Neural cell (in vitro differentiated cells): ENCODE results near the gene HECW1. TPM values are rescaled to one million over a fixed set of nuclear protein-coding genes. Genes with fewer than 3 reads are reported as not detected.

Experiments
- H2AFZ ChIP-seq: fragments of 200-600, 300-800 bp; sonication (generic), shearing (Covaris generic); 2 replicates; pipeline ENCODE4 v1.6.0; 2014; ENCODE audit warnings: low read depth, mild to moderate bottlenecking, antibody characterized with exemption, low read length, moderate library complexity
- H3F3A ChIP-seq: fragments of 200-600 bp; shearing (Covaris generic); 2 replicates; pipeline ENCODE4 v1.6.1; 2016; ENCODE audit warnings: mild to moderate bottlenecking, moderate library complexity, mixed read lengths, antibody characterized with exemption, low read length; ENCODE audit not compliant: insufficient read depth, poor library complexity, severe bottlenecking
- H3K27ac ChIP-seq: fragments of 200-600, 300-800 bp; sonication (generic), shearing (Covaris generic); 2 replicates; pipeline ENCODE4 v1.5.1; 2014; ENCODE audit warnings: mild to moderate bottlenecking, low read length, moderate library complexity
- H3K27me3 ChIP-seq: fragments of 300-800, 200-600 bp; sonication (generic), shearing (Covaris generic); 2 replicates; pipeline ENCODE4 v1.6.0; 2014; ENCODE audit warnings: mild to moderate bottlenecking, low read depth, low read length, moderate library complexity; ENCODE audit not compliant: insufficient read depth
- H3K36me3 ChIP-seq: fragments of 300-800, 200-600 bp; sonication (generic), shearing (Covaris generic); 2 replicates; pipeline ENCODE4 v1.5.1; 2014; ENCODE audit warnings: mild to moderate bottlenecking, antibody characterized with exemption, low read length, moderate library complexity; ENCODE audit not compliant: insufficient read depth
- H3K4me2 ChIP-seq: fragments of 300-800, 200-600 bp; sonication (generic), shearing (Covaris generic); 2 replicates; pipeline ENCODE4 v1.6.0; 2014; ENCODE audit warnings: mild to moderate bottlenecking, low read length
- H3K4me3 ChIP-seq: fragments of 300-800, 200-600 bp; sonication (generic), shearing (Covaris generic); 2 replicates; pipeline ENCODE4 v1.5.1; 2014; ENCODE audit warnings: mild to moderate bottlenecking, low read length, moderate library complexity
- H3K79me2 ChIP-seq: fragments of 200-600 bp; shearing (Covaris generic); replicated peaks from 2 replicates; pipeline ENCODE4 v1.6.0; 2014; ENCODE audit warnings: mild to moderate bottlenecking, low read length, moderate library complexity; ENCODE audit not compliant: insufficient read depth
- H3K9ac ChIP-seq: fragments of 300-800, 200-600 bp; sonication (generic), shearing (Covaris generic); 2 replicates; pipeline ENCODE4 v1.6.1; 2016; ENCODE audit warnings: mild to moderate bottlenecking, low read length, mixed read lengths
- H3K9me2 ChIP-seq: fragments of 200-600 bp; shearing (Covaris generic); 2 replicates; pipeline ENCODE4 v1.6.1; 2016; ENCODE audit warnings: mild to moderate bottlenecking, low read length, mixed read lengths; ENCODE audit not compliant: insufficient read depth
- H3K9me3 ChIP-seq: fragments of 200-600, 300-800 bp; sonication (generic), shearing (Covaris generic); 2 replicates; pipeline ENCODE4 v1.6.1; 2016; ENCODE audit warnings: mild to moderate bottlenecking, mixed run types, low read length, moderate library complexity, mixed read lengths
- H4K20me1 ChIP-seq: fragments of 200-600 bp; shearing (Covaris generic); 2 replicates; pipeline ENCODE4 v1.6.1; 2016; ENCODE audit warnings: mild to moderate bottlenecking, mixed run types; ENCODE audit not compliant: insufficient read depth
- EP300 ChIP-seq: fragments of 450-650 bp; conservative IDR thresholded peaks from 2 replicates; pipeline ENCODE4 v1.6.1; 2014; ENCODE audit warnings: antibody characterized with exemption, mild to moderate bottlenecking, moderate library complexity; ENCODE audit not compliant: poor library complexity, severe bottlenecking
- EZH2 ChIP-seq: fragments of 200-600, 300-800 bp; shearing (Covaris generic), sonication (generic); IDR thresholded peaks from 2 replicates; pipeline ENCODE4 v1.6.1; 2014; ENCODE audit warnings: antibody characterized with exemption, low read length, borderline replicate concordance, mild to moderate bottlenecking; ENCODE audit not compliant: insufficient read depth, poor library complexity, severe bottlenecking
- MXI1 ChIP-seq: fragments of 450-650 bp; conservative IDR thresholded peaks from 2 replicates; pipeline ENCODE4 v1.6.1; 2014; ENCODE audit warnings: antibody characterized with exemption, mild to moderate bottlenecking; ENCODE audit not compliant: poor library complexity, severe bottlenecking
- POLR2AphosphoS5 ChIP-seq: IDR thresholded peaks from 2 replicates; pipeline ENCODE4 v1.6.1; 2012
- RAD21 ChIP-seq: fragments of 450-650 bp; conservative IDR thresholded peaks from 2 replicates; pipeline ENCODE4 v1.6.1; 2014; ENCODE audit warnings: antibody characterized with exemption, mild to moderate bottlenecking, moderate library complexity
- SMC3 ChIP-seq: fragments of 450-650 bp; conservative IDR thresholded peaks from 2 replicates; pipeline ENCODE4 v1.6.1; 2014; ENCODE audit warnings: antibody characterized with exemption, mild to moderate bottlenecking, moderate library complexity; ENCODE audit not compliant: poor library complexity
- TAF1 ChIP-seq: IDR thresholded peaks from 2 replicates; pipeline ENCODE4 v1.6.1; 2012; ENCODE audit warnings: low read depth
- polyA plus RNA-seq: library from polyadenylated mRNA; depleted of rRNA; stranded (reverse); fragments of >200 nt; gene quantifications from 2 replicates; pipeline ENCODE4 v1.2.3, GENCODE V29; 2014
- TF ChIP-seq, protein P1 (sequence below): fragments of 450-650 bp; IDR thresholded peaks from 2 replicates; pipeline ENCODE4 v1.5.1; 2014; ENCODE audit warnings: antibody characterized with exemption, mild to moderate bottlenecking, moderate library complexity; ENCODE audit not compliant: poor library complexity, severe bottlenecking
- TF ChIP-seq, protein P2 (sequence below): IDR thresholded peaks from 2 replicates; pipeline ENCODE4 v1.6.1; 2012; ENCODE audit warnings: borderline replicate concordance

The HECW1 gene
- polyA plus RNA-seq, 1 donor from 2014 or later = 13.8 TPM

DNA sequence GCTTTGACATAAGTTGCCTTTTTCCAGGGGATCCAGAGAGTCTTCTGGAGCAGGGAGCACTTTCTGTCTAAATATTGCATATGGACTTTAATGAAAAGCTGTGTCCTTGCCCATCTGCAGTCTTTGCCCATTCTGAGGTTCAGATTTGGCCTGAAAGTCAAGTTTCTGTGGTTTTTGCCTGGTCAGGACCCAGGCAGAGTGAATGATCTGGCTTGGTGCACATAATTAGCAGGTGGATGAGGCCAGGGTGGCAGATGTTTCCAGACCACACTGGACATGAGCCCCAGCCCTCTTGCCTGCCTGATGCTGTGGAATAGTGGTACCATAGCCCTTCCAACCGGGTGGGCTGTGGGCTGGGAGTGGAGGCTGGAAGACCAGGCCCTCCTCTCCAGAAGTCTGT is 11.0 kb downstream of the HECW1 start:
- no peak overlapping the region for H3K27ac ChIP-seq
- no peak overlapping the region for H2AFZ ChIP-seq
- H3F3A ChIP-seq = no peaks in the 10 kb centered on the region
- H4K20me1 ChIP-seq = no peaks in the 10 kb centered on the region
- H3K27me3 ChIP-seq = no peaks in the 10 kb centered on the region
- TF ChIP-seq EP300 = no peak
- no peak for TF ChIP-seq POLR2AphosphoS5
- TF ChIP-seq EZH2 = no peak
- TF ChIP-seq, protein P1, sequence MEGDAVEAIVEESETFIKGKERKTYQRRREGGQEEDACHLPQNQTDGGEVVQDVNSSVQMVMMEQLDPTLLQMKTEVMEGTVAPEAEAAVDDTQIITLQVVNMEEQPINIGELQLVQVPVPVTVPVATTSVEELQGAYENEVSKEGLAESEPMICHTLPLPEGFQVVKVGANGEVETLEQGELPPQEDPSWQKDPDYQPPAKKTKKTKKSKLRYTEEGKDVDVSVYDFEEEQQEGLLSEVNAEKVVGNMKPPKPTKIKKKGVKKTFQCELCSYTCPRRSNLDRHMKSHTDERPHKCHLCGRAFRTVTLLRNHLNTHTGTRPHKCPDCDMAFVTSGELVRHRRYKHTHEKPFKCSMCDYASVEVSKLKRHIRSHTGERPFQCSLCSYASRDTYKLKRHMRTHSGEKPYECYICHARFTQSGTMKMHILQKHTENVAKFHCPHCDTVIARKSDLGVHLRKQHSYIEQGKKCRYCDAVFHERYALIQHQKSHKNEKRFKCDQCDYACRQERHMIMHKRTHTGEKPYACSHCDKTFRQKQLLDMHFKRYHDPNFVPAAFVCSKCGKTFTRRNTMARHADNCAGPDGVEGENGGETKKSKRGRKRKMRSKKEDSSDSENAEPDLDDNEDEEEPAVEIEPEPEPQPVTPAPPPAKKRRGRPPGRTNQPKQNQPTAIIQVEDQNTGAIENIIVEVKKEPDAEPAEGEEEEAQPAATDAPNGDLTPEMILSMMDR = no peak
- no peak for TF ChIP-seq RAD21
- TF ChIP-seq, protein P2, sequence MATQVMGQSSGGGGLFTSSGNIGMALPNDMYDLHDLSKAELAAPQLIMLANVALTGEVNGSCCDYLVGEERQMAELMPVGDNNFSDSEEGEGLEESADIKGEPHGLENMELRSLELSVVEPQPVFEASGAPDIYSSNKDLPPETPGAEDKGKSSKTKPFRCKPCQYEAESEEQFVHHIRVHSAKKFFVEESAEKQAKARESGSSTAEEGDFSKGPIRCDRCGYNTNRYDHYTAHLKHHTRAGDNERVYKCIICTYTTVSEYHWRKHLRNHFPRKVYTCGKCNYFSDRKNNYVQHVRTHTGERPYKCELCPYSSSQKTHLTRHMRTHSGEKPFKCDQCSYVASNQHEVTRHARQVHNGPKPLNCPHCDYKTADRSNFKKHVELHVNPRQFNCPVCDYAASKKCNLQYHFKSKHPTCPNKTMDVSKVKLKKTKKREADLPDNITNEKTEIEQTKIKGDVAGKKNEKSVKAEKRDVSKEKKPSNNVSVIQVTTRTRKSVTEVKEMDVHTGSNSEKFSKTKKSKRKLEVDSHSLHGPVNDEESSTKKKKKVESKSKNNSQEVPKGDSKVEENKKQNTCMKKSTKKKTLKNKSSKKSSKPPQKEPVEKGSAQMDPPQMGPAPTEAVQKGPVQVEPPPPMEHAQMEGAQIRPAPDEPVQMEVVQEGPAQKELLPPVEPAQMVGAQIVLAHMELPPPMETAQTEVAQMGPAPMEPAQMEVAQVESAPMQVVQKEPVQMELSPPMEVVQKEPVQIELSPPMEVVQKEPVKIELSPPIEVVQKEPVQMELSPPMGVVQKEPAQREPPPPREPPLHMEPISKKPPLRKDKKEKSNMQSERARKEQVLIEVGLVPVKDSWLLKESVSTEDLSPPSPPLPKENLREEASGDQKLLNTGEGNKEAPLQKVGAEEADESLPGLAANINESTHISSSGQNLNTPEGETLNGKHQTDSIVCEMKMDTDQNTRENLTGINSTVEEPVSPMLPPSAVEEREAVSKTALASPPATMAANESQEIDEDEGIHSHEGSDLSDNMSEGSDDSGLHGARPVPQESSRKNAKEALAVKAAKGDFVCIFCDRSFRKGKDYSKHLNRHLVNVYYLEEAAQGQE = no peak
- no peak for TF ChIP-seq TAF1
- TF ChIP-seq SMC3 = no peak
- TF ChIP-seq MXI1 = no peak
- peaks cover 3% of the 10 kb centered on the region for H3K79me2 ChIP-seq
- no peaks in the 10 kb centered on the region for H3K9me2 ChIP-seq
- H3K36me3 ChIP-seq = peaks cover 4% of the 10 kb centered on the region
- no peak overlapping the region for H3K4me3 ChIP-seq
- no peak overlapping the region for H3K4me2 ChIP-seq
- no peaks in the 10 kb centered on the region for H3K9me3 ChIP-seq
- no peak overlapping the region for H3K9ac ChIP-seq

DNA sequence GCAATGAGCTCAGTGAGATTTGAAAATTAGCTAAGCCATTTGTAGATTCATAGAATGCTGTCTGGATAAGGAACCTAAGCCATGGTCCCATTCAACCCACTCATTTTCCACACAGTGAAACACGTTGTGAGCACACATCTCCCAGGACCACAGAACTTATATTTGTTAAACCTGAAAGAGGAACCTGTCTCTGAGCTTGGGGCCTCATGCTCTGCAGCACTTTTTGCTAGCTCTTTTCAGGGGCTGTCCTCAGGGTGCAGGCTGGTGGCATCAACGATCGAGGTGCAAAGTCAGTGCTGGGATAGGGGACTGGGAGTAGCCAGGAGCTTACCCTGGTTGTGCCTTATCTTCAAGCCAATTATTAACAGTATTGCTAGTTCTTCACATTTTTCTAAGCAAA is 11.9 kb downstream of the HECW1 start:
- Histone ChIP-seq H3K9ac (no peak overlapping the region), H3K36me3 (peaks cover 4% of the 10 kb centered on the region), H3K4me3 (no peak overlapping the region), H3K4me2 (no peak overlapping the region), H3K9me2 (no peaks in the 10 kb centered on the region), H3K27me3 (no peaks in the 10 kb centered on the region), H3F3A (no peaks in the 10 kb centered on the region), H3K79me2 (peaks cover 3% of the 10 kb centered on the region), H4K20me1 (no peaks in the 10 kb centered on the region), H3K9me3 (no peaks in the 10 kb centered on the region), H3K27ac (no peak overlapping the region), H2AFZ (no peak overlapping the region)
- no peak for TF ChIP-seq EP300
- no peak for TF ChIP-seq TAF1
- no peak for TF ChIP-seq RAD21
- TF ChIP-seq EZH2 = no peak
